HG03139 (cell line): ENCODE results near the gene LIME1.

Source experiments
- ATAC-seq: cut with Tn5 transposase; IDR thresholded peaks from one replicate; pipeline ENCODE4 v1.9.1; 2021; ENCODE audit not compliant: unreplicated experiment

LIME1 gene

GRCh38 chr20:63735859-63736718 is at the start of gene LIME1:
Gene LIME1, plus strand, starts transcription at chr20:63736664. Its CDS starts 886 bp downstream, at chr20:63737550.
- no peak for ATAC-seq

GRCh38 chr20:63687419-63688178 is 48.9 kb upstream of the LIME1 start:
- no peak for ATAC-seq

- ATAC-seq: no peak
Measured at GRCh38 chr20:63688228-63689045, 48.0 kb upstream of the LIME1 start.

- ATAC-seq: no peak
Measured at GRCh38 chr20:63689046-63690002, 47.1 kb upstream of the LIME1 start.

GRCh38 chr20:63690003-63690897 is 46.2 kb upstream of the LIME1 start:
- no peak for ATAC-seq

- no peak for ATAC-seq
Measured at GRCh38 chr20:63690898-63691710, 45.4 kb upstream of the LIME1 start.

- ATAC-seq: no peak
Measured at GRCh38 chr20:63691711-63692435, 44.6 kb upstream of the LIME1 start.

GRCh38 chr20:63692436-63693082 is 43.9 kb upstream of the LIME1 start:
- ATAC-seq: no peak

- no peak for ATAC-seq
Measured at GRCh38 chr20:63693083-63693732, 43.3 kb upstream of the LIME1 start.

- ATAC-seq: no peak
Measured at GRCh38 chr20:63693733-63694583, 42.5 kb upstream of the LIME1 start.

- ATAC-seq: no peak
Measured at GRCh38 chr20:63694584-63695423, 41.7 kb upstream of the LIME1 start.

GRCh38 chr20:63695424-63696305 is 40.8 kb upstream of the LIME1 start:
- ATAC-seq: no peak

GRCh38 chr20:63696306-63696627 is 40.2 kb upstream of the LIME1 start:
- ATAC-seq: no peak
